ENCODE data around the gene CPA3.

The CPA3 gene

DNA sequence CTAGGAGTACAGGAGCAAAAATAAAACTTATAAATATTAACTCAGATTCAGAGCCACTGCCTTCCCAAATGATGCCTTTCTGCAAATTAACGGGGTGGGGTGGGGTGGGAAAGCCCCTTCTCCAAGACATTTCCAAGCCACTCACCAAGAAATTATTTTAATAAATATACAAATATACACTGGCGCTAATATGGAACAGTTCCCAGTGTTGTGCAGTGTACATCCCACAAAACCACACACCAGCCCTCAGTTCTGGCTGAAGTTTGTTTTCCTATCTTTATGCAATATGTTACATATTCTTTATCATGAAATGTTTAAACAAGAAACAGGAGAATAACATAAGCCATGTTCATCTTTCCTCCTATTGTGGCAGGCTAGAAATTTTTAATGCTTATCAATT is 73.2 kb downstream of the CPA3 start:
- no peak overlapping the region for H4K91ac ChIP-seq (ENCODE audit: low read length)
- H3K9ac ChIP-seq (ENCODE audit: low read length): no peak overlapping the region
- H3K4me1 ChIP-seq (ENCODE audit: control insufficient read depth, insufficient read depth, low read depth, low read length): peaks cover 2% of the 10 kb centered on the region
- no peak overlapping the region for H2AK5ac ChIP-seq (ENCODE audit: low read length, severe bottlenecking)
- no CpG with 5 or more reads among the region's 2 CpGs for WGBS
- no peak overlapping the region for H3K4me2 ChIP-seq (ENCODE audit: low read length, poor library complexity, severe bottlenecking)
- no peak for DNase-seq
- no peak overlapping the region for H2BK5ac ChIP-seq (ENCODE audit: low read depth, low read length, poor library complexity, severe bottlenecking)
- H3K14ac ChIP-seq (ENCODE audit: low read length in 2 of 2): no peak overlapping the region
- no peaks in the 10 kb centered on the region for H3K9me3 ChIP-seq (ENCODE audit: control insufficient read depth, low read length)
- H3K4me3 ChIP-seq (ENCODE audit: insufficient read depth in 1 of 2, low read depth in 1 of 2, low read length in 2 of 2): no peak overlapping the region
- H2BK15ac ChIP-seq (ENCODE audit: low read depth, poor library complexity, severe bottlenecking): no peak overlapping the region
- H2BK12ac ChIP-seq (ENCODE audit: low read length in 2 of 2): no peak overlapping the region
- H3K27ac ChIP-seq (ENCODE audit: low read length, poor library complexity, severe bottlenecking): no peak overlapping the region
- no peak overlapping the region for H4K8ac ChIP-seq (ENCODE audit: low read length)
- H3K79me1 ChIP-seq (replicated peaks; ENCODE audit: low read length, poor library complexity, severe bottlenecking): no peaks in the 10 kb centered on the region
- H3K23ac ChIP-seq (ENCODE audit: low read length in 2 of 2): no peak overlapping the region
- H3K36me3 ChIP-seq (ENCODE audit: control insufficient read depth in 1 of 2, insufficient read depth in 2 of 2, low read depth in 1 of 2, low read length in 2 of 2): no peaks in the 10 kb centered on the region
- H3K4ac ChIP-seq (ENCODE audit: low read depth in 1 of 2, low read length in 2 of 2): no peak overlapping the region
- no peak overlapping the region for H3K18ac ChIP-seq (ENCODE audit: low read depth in 1 of 2, low read length in 2 of 2)
- no peaks in the 10 kb centered on the region for H3K27me3 ChIP-seq (ENCODE audit: control insufficient read depth in 1 of 2, insufficient read depth in 1 of 2, low read length in 2 of 2)
- H2AFZ ChIP-seq (ENCODE audit: low read depth, low read length): no peak overlapping the region
- H2BK120ac ChIP-seq (ENCODE audit: low read depth, low read length): no peak overlapping the region

DNA sequence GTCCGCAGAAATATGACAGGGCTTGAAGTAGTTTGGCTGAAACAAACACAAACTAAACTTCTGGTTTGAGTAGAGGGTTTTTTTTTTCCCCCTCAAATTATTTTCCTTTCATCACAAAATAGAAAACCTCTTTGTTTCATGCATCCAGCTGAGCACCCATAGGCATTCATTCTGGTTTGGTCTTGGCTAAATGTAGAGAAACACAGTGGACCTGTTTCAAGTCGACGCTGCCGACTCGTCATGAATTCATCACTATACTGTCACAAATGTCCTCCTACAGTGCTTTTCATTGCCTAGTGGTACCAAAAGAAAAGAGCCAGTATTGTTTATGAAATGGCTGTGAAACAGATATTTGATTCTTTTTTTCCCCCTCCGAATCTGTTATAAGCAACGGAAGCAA is 73.8 kb downstream of the CPA3 start:
- Histone ChIP-seq H3K27me3 (ENCODE audit: control insufficient read depth in 1 of 2, insufficient read depth in 1 of 2, low read length in 2 of 2) (no peaks in the 10 kb centered on the region), H4K8ac (ENCODE audit: low read length) (no peak overlapping the region), H3K4me2 (ENCODE audit: low read length, poor library complexity, severe bottlenecking) (no peak overlapping the region), H3K36me3 (ENCODE audit: control insufficient read depth in 1 of 2, insufficient read depth in 2 of 2, low read depth in 1 of 2, low read length in 2 of 2) (no peaks in the 10 kb centered on the region), H2BK120ac (ENCODE audit: low read depth, low read length) (no peak overlapping the region), H2BK15ac (ENCODE audit: low read depth, poor library complexity, severe bottlenecking) (no peak overlapping the region), H2AK5ac (ENCODE audit: low read length, severe bottlenecking) (no peak overlapping the region), H3K79me1 (replicated peaks; ENCODE audit: low read length, poor library complexity, severe bottlenecking) (no peaks in the 10 kb centered on the region), H2BK5ac (ENCODE audit: low read depth, low read length, poor library complexity, severe bottlenecking) (no peak overlapping the region), H3K9me3 (ENCODE audit: control insufficient read depth, low read length) (no peaks in the 10 kb centered on the region), H3K9ac (ENCODE audit: low read length) (no peak overlapping the region), H3K27ac (ENCODE audit: low read length, poor library complexity, severe bottlenecking) (no peak overlapping the region), H3K23ac (ENCODE audit: low read length in 2 of 2) (no peak overlapping the region), H3K4me3 (ENCODE audit: insufficient read depth in 1 of 2, low read depth in 1 of 2, low read length in 2 of 2) (no peak overlapping the region), H2AFZ (ENCODE audit: low read depth, low read length) (no peak overlapping the region), H2BK12ac (ENCODE audit: low read length in 2 of 2) (no peak overlapping the region), H3K14ac (ENCODE audit: low read length in 2 of 2) (no peak overlapping the region), H4K91ac (ENCODE audit: low read length) (no peak overlapping the region), H3K4ac (ENCODE audit: low read depth in 1 of 2, low read length in 2 of 2) (no peak overlapping the region), H3K4me1 (ENCODE audit: control insufficient read depth, insufficient read depth, low read depth, low read length) (peaks cover 2% of the 10 kb centered on the region), H3K18ac (ENCODE audit: low read depth in 1 of 2, low read length in 2 of 2) (no peak overlapping the region)
- WGBS: 97% methylated on average over 2 of the region's 7 CpGs
- no peak for DNase-seq

DNA sequence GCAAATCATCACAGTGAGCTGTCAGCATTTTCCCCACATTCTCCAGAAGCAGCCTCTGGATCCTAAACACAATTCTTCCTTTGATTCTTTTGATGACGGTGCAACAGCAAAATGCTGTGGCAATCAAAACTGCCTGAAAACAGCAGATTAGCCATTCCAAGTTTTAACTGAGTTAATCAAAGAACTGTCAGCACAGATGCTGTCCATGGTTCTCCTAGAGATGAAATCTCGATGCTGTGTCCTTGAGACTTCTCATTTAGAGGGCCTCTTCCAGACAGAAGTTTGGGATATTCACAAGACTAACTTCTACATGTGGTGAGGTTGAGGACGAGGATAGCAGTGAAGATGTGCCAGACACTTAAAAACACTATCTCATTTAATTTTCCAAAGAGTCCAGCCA is 75.9 kb downstream of the CPA3 start:
- DNase-seq: no peak
- Histone ChIP-seq H3K4me1 (ENCODE audit: control insufficient read depth, insufficient read depth, low read depth, low read length) (peaks cover 2% of the 10 kb centered on the region), H3K18ac (ENCODE audit: low read depth in 1 of 2, low read length in 2 of 2) (no peak overlapping the region), H3K4ac (ENCODE audit: low read depth in 1 of 2, low read length in 2 of 2) (no peak overlapping the region), H2AK5ac (ENCODE audit: low read length, severe bottlenecking) (no peak overlapping the region), H2BK5ac (ENCODE audit: low read depth, low read length, poor library complexity, severe bottlenecking) (no peak overlapping the region), H4K91ac (ENCODE audit: low read length) (no peak overlapping the region), H2BK12ac (ENCODE audit: low read length in 2 of 2) (no peak overlapping the region), H4K8ac (ENCODE audit: low read length) (no peak overlapping the region), H3K9me3 (ENCODE audit: control insufficient read depth, low read length) (no peaks in the 10 kb centered on the region), H3K27ac (ENCODE audit: low read length, poor library complexity, severe bottlenecking) (no peak overlapping the region), H3K79me1 (replicated peaks; ENCODE audit: low read length, poor library complexity, severe bottlenecking) (no peaks in the 10 kb centered on the region), H2BK120ac (ENCODE audit: low read depth, low read length) (no peak overlapping the region), H3K14ac (ENCODE audit: low read length in 2 of 2) (no peak overlapping the region), H3K9ac (ENCODE audit: low read length) (no peak overlapping the region), H3K4me3 (ENCODE audit: insufficient read depth in 1 of 2, low read depth in 1 of 2, low read length in 2 of 2) (no peak overlapping the region), H3K4me2 (ENCODE audit: low read length, poor library complexity, severe bottlenecking) (no peak overlapping the region), H2AFZ (ENCODE audit: low read depth, low read length) (no peak overlapping the region), H3K27me3 (ENCODE audit: control insufficient read depth in 1 of 2, insufficient read depth in 1 of 2, low read length in 2 of 2) (no peaks in the 10 kb centered on the region), H3K23ac (ENCODE audit: low read length in 2 of 2) (no peak overlapping the region), H2BK15ac (ENCODE audit: low read depth, poor library complexity, severe bottlenecking) (no peak overlapping the region), H3K36me3 (ENCODE audit: control insufficient read depth in 1 of 2, insufficient read depth in 2 of 2, low read depth in 1 of 2, low read length in 2 of 2) (no peaks in the 10 kb centered on the region)
- WGBS: 88% methylated on average over 2 of the region's 3 CpGs

DNA sequence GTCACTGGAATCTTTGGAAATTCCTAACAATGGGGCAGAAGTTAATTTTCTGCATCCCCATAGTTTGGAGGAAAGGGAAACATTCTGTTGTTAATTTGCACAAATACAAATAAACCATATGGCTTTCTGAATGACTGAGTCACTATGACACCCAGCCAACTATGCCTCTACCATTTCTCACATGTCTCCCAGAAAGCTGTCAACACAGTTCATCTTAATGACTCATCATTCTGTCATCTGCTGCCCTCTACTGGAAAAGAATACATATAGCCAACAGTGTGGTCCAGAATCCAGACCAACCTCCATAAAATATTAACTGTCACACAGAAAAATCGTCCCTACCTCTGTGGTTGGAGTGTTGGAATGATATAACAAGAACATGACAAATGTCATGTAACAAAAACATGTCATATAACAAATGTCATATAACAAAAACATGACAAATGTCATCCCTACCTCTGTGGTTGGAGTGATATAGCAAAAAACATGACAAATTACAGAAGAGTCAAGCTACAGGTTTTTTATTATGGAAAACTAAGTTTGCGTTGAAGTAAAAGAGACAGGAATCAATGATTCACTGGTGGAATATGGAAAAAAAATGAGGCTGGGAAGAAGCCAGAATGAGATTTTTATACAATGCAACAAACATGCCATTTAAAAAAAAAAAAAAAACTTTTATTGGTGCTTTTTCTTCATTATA is 78.6 kb downstream of the CPA3 start:
- no peak overlapping the region for H2AFZ ChIP-seq (ENCODE audit: low read depth, low read length)
- H3K27me3 ChIP-seq (ENCODE audit: control insufficient read depth in 1 of 2, insufficient read depth in 1 of 2, low read length in 2 of 2): no peaks in the 10 kb centered on the region
- no peaks in the 10 kb centered on the region for H3K9me3 ChIP-seq (ENCODE audit: control insufficient read depth, low read length)
- no peak overlapping the region for H3K14ac ChIP-seq (ENCODE audit: low read length in 2 of 2)
- no peak overlapping the region for H4K8ac ChIP-seq (ENCODE audit: low read length)
- H2BK5ac ChIP-seq (ENCODE audit: low read depth, low read length, poor library complexity, severe bottlenecking): no peak overlapping the region
- no peak overlapping the region for H3K4me3 ChIP-seq (ENCODE audit: insufficient read depth in 1 of 2, low read depth in 1 of 2, low read length in 2 of 2)
- no peaks in the 10 kb centered on the region for H3K79me1 ChIP-seq (replicated peaks; ENCODE audit: low read length, poor library complexity, severe bottlenecking)
- no peak overlapping the region for H3K4me2 ChIP-seq (ENCODE audit: low read length, poor library complexity, severe bottlenecking)
- no peak overlapping the region for H3K27ac ChIP-seq (ENCODE audit: low read length, poor library complexity, severe bottlenecking)
- WGBS: 0% methylated on average over 1 of the region's 2 CpGs
- H3K36me3 ChIP-seq (ENCODE audit: control insufficient read depth in 1 of 2, insufficient read depth in 2 of 2, low read depth in 1 of 2, low read length in 2 of 2): no peaks in the 10 kb centered on the region
- H2BK15ac ChIP-seq (ENCODE audit: low read depth, poor library complexity, severe bottlenecking): no peak overlapping the region
- no peak overlapping the region for H3K4ac ChIP-seq (ENCODE audit: low read depth in 1 of 2, low read length in 2 of 2)
- H3K23ac ChIP-seq (ENCODE audit: low read length in 2 of 2): no peak overlapping the region
- peak; percentile 88 for DNase-seq
- no peak overlapping the region for H3K18ac ChIP-seq (ENCODE audit: low read depth in 1 of 2, low read length in 2 of 2)
- no peak overlapping the region for H2AK5ac ChIP-seq (ENCODE audit: low read length, severe bottlenecking)
- no peak overlapping the region for H4K91ac ChIP-seq (ENCODE audit: low read length)
- no peaks in the 10 kb centered on the region for H3K4me1 ChIP-seq (ENCODE audit: control insufficient read depth, insufficient read depth, low read depth, low read length)
- H2BK120ac ChIP-seq (ENCODE audit: low read depth, low read length): no peak overlapping the region
- H3K9ac ChIP-seq (ENCODE audit: low read length): peak overlapping the region; percentile 65
- no peak overlapping the region for H2BK12ac ChIP-seq (ENCODE audit: low read length in 2 of 2)
